Urinary bladder (tissue), 4 donors: ENCODE measurements around the gene SCO1. TPM values are rescaled to one million over a fixed set of nuclear protein-coding genes. Genes with fewer than 3 reads are reported as not detected.
A peak's percentile ranks its signal among the peaks of the same experiment; 100 is the strongest.
"Not testable (repeated sequence)": the region's sequence is repeated elsewhere in the genome, so short reads cannot be mapped to it uniquely, and the experiment has no call there.

ENCODE experiments used
- DNase-seq: peaks from one replicate; pipeline ENCODE4 v3.0.0-alpha.2; 2015; ENCODE audit errors: extremely low spot score
- H3K27ac ChIP-seq: one replicate; pipeline ENCODE4 v1.5.1; 2013; ENCODE audit warnings: low read depth, mild to moderate bottlenecking, moderate library complexity
- H3K36me3 ChIP-seq: one replicate; pipeline ENCODE4 v1.6.1; 2013; ENCODE audit warnings: mild to moderate bottlenecking, moderate library complexity; ENCODE audit not compliant: insufficient read depth
- H3K4me1 ChIP-seq: one replicate; pipeline ENCODE4 v1.6.1; 2013; ENCODE audit warnings: mild to moderate bottlenecking, moderate library complexity; ENCODE audit not compliant: insufficient read depth
- H3K4me3 ChIP-seq: one replicate; pipeline ENCODE4 v1.5.1; 2013; ENCODE audit warnings: low read depth, low read length
- WGBS: extraction: QIAGEN DNeasy Blood & Tissue Kit; methylation state at CpG from one replicate; pipeline ENCODE4 v1.1.7; 2013; 5-methylcytosine and 5-hydroxymethylcytosine counted together
- polyA plus RNA-seq: library from polyadenylated mRNA; stranded (reverse); fragments of 200-250 nt; gene quantifications from one replicate; pipeline ENCODE4 v1.2.3, GENCODE V29; 2013
- total RNA-seq: library from RNA; depleted of rRNA; stranded (reverse); fragments of >200 nt; gene quantifications from one replicate; pipeline ENCODE4 v1.2.3, GENCODE V29; 2014
- donor health status: healthy with polysubstance abuse.
- donor health status: healthy.

Gene SCO1
- total and polyA plus RNA-seq, 2 donors, result 20.5 to 25.1 TPM

DNA sequence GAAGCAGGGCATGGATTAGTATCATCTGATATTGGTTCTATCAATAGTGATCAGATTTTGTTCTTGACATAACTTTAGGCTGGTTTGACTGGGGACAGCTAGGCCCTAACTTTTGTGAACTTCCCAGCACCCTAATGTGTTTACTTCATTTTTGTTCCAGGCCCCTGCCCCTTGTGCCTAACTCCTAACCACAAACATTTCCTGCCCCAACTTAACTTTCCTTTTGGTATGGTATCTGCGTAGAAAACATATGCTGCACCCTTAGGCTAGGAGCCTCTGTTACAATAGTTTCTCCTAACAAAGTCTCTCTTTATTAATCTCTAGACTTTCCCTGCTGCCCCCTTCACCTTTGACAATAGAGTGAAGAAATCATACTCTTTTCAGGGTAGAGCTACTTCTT is 2.5 kb upstream of the SCO1 start:
- H3K27ac ChIP-seq, result no peak overlapping the region
- no peak overlapping the region for H3K4me3 ChIP-seq
- 87% methylated on average over 1 of the region's 1 CpG for WGBS

DNA sequence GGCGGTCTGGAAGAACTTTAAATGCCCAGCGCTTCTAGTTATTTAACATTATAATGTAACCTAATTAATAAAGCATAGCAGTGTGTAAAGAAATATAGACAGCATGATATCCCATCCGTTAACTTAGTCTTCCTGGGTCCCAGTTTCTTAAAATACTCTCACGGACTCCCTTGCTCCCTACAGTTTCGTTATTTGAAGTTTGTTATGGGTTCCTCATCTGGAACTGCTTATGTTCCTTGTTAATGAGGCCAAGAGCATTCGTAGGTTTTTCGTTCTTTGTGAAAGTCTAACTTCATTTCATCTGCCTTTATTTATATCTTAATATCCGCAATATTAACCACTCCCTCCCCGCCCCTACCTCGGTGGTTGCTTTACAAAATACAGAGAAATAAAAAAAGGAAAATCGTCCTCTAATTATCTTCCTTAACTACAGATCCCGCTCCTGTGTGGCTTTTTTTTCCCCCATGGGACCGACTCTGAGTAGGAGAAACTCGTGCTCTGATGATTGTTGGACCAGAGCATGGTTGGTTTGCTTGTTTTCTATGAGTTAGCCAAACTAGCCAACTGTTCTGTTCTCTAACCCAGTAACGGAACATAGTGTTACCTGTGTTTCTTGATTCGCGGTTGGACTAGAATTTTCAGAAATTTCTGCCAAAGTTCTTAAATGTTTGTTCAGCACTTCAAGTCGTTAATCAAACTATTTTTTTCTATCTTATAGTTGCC is 924 bp upstream of the SCO1 start:
- WGBS, result 19% methylated on average over 18 of the region's 18 CpGs
- peak overlapping the region; percentile 84 for H3K27ac ChIP-seq
- H3K4me3 ChIP-seq, result peak overlapping the region; percentile 70
- H3K36me3 ChIP-seq, result no peaks in the 10 kb centered on the region
- H3K4me1 ChIP-seq, result no peaks in the 10 kb centered on the region
- no peak for DNase-seq

More for the DNA sequence above, 2.5 kb upstream of the SCO1 start:
- Histone ChIP-seq H3K36me3 (no peaks in the 10 kb centered on the region), H3K4me1 (no peaks in the 10 kb centered on the region)
- DNase-seq, result no peak

DNA sequence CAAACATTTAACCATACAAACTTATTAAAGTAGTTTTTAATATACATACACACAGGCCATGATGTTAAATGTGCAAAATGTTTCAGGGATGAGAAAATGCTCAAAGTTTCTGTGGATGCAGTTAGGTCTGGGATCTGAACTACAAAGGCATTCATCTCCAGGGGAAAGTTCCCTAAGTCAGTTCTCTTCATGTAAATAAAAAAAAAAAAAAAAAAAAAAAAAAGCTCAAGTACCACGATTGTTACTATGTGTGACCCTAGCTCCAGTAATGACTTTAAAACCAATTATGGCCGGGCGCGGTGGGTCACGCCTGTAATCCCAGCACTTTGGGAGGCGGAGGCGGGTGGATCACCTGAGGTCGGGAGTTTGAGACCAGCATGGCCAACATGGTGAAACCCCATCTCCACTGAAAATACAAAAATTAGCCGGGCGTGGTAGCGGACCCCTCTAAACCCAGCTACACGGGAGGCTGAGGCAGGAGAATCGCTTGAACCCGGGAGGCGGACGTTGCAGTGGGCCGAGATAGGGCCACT is 1.4 kb downstream of the SCO1 start:
- not testable (repeated sequence) for H3K4me3 ChIP-seq

DNA sequence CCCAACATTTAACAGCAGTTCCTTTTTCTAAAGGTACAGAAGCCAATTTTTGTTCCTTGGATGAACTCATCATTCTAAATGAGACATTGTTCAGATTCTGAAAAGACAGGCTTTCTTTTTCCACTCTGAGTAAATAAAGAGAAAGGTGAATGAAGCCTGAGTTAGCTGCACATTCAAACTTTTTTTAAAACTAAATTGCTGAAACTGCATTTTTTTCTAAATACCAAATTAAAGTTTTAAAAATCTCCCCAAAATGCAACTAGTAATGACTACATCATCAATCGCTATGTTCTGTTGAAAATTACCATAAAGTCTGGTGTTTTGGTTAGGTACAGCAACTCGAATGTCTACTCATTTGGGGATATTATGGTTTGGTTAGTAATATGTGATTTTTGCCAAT is 9.8 kb downstream of the SCO1 start:
- Histone ChIP-seq H3K27ac (no peak overlapping the region), H3K4me1 (no peaks in the 10 kb centered on the region), H3K36me3 (no peaks in the 10 kb centered on the region), H3K4me3 (no peak overlapping the region)
- DNase-seq, result no peak
- WGBS, result 88% methylated on average over 2 of the region's 2 CpGs

More for the DNA sequence above, 1.4 kb downstream of the SCO1 start:
- H3K27ac ChIP-seq, DNase-seq, H3K4me1 ChIP-seq, H3K36me3 ChIP-seq: not testable (repeated sequence)
- 87% methylated on average over 17 of the region's 17 CpGs for WGBS

DNA sequence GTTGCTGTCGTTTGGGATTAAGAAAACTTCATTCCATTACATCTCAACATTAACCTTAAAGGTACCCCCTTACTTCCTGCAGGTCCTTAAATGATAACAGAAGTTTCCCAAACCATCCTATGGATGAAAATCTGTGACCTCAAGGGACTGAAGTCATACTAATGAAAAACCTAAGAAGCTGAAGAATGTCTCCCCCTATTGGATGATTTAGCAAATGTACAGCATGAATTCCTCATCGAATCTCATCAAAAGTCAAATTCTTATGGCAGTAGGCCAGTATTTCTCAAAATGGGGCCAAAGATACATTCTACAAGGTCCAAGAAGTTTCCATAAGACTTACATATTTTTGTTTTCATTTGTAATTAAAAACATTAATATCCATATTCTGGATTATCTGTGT is 13.5 kb downstream of the SCO1 start:
- DNase-seq, result no peak
- WGBS, result 53% methylated on average over 2 of the region's 2 CpGs
- H3K36me3 ChIP-seq, result peaks cover 2% of the 10 kb centered on the region

DNA sequence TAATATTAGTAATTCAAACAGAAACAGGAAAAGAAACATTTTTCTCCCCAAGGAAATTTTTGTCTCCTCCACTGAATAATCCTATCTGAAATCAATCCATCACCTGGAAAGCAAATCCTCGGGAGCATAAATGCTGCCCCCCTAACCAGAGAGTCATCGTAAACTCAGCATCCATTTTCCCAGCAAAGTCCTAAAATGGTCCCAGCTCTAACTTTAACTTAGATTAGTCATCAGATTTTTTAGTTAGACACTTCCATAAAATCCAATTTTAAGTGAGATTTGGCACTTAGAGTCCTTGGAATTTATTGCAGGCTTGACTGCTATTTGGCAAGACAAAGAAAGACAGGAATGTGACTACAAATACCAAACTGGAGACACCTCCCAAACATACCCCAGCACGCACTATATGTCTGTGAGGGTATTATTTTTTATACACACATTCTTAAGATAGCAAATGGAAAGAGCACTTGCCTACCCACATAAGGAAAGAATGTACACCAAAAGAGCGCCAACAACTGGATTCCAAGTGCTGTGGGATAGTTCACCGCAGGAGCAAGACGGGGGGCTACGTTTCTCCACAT is 15.4 kb downstream of the SCO1 start:
- Histone ChIP-seq H3K4me3 (no peak overlapping the region), H3K27ac (no peak overlapping the region), H3K36me3 (peaks cover 2% of the 10 kb centered on the region), H3K4me1 (no peaks in the 10 kb centered on the region)
- DNase-seq, result no peak
- 42% methylated on average over 7 of the region's 7 CpGs for WGBS

More for the DNA sequence above, 13.5 kb downstream of the SCO1 start:
- Histone ChIP-seq H3K27ac (no peak overlapping the region), H3K4me1 (no peaks in the 10 kb centered on the region), H3K4me3 (no peak overlapping the region)

DNA sequence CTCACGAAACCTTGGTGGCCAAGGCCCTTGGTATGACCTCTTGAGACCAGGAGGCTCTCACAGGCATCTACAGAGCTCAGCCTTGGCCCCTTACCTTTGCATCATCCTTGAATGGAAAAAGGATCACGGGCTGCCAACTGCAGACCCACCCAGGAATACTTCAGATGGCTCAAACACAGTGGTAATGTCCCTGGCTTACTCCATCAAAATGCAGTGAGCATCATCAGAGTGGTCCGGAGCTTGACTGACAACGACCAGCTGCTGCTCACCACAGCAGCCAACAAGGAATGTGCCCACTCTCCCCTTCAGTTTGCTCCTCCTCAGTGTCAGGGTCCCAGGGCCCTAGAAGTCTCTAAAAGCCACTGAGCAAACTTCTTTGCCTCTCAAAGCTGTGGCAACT is 22.6 kb downstream of the SCO1 start:
- H3K27ac ChIP-seq, result no peak overlapping the region
- no peak overlapping the region for H3K4me3 ChIP-seq
- 92% methylated on average over 4 of the region's 4 CpGs for WGBS
- DNase-seq, result no peak
- H3K36me3 ChIP-seq, result no peaks in the 10 kb centered on the region
- H3K4me1 ChIP-seq, result no peaks in the 10 kb centered on the region

DNA sequence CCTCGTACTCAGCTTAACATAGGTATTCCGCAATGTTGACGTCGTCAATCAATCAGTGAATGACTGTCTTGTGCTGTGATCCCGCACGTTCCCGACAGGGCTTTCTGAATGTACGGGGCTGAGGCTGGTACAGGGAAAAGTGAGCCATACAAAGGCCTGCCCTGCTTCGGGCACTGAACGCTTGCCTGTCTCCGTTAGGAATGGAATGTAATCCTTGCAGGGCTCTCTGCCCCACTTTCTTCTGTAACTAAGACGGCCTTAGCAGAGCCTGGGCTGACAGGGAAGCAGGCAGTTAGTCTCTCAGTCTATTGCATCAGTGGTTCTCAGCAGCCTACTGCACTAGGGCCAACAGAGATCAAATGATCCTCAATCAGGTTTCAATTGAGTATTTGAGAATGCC is 24.0 kb downstream of the SCO1 start:
- Histone ChIP-seq H3K27ac (no peak overlapping the region), H3K36me3 (no peaks in the 10 kb centered on the region)
- 73% methylated on average over 12 of the region's 12 CpGs for WGBS

DNA sequence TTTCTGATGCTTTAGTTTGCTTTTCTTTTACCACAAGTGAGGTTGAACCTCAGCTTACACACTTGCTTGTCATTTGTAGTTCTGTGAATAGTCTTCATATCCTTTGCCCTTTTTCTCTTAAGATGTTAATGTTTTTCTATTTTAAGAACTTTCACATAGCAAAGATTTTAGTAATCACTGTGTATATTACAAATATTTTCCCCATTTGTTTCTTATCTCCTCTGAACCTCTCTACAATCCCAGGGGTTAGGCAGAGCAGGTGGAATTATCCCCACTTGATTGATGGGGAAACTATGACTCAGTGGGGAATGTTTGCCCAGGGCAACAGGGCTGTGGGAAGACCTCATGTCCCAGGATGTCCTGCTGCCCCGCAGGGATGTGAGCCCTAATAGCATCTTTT is 28.6 kb downstream of the SCO1 start:
- WGBS, result 56% methylated on average over 1 of the region's 1 CpG

More for the DNA sequence above, 24.0 kb downstream of the SCO1 start:
- DNase-seq, result no peak
- no peak overlapping the region for H3K4me3 ChIP-seq
- H3K4me1 ChIP-seq, result no peaks in the 10 kb centered on the region

DNA sequence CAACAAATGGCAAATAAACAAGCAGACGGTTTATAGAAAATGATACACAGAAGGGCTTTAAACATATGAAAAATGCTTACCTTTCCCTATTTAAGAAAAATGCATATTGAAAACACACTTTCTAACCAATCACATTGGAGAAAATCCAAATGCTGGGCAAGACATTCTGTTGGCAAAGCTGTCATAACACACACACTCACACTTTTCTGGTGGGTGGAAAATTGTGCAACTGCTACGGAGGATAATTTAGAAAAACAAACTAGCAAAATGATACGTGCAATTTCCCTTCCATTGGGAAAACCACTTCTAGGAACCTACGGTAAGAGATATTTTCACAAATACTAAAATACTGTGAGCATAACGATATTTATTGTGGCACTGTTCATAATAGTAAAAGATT is 30.4 kb downstream of the SCO1 start:
- Histone ChIP-seq H3K4me3 (no peak overlapping the region), H3K36me3 (no peaks in the 10 kb centered on the region), H3K27ac (no peak overlapping the region), H3K4me1 (no peaks in the 10 kb centered on the region)
- WGBS, result 87% methylated on average over 5 of the region's 5 CpGs
- no peak for DNase-seq

More for the DNA sequence above, 28.6 kb downstream of the SCO1 start:
- Histone ChIP-seq H3K4me3 (no peak overlapping the region), H3K4me1 (no peaks in the 10 kb centered on the region), H3K36me3 (no peaks in the 10 kb centered on the region), H3K27ac (no peak overlapping the region)
- DNase-seq, result no peak

DNA sequence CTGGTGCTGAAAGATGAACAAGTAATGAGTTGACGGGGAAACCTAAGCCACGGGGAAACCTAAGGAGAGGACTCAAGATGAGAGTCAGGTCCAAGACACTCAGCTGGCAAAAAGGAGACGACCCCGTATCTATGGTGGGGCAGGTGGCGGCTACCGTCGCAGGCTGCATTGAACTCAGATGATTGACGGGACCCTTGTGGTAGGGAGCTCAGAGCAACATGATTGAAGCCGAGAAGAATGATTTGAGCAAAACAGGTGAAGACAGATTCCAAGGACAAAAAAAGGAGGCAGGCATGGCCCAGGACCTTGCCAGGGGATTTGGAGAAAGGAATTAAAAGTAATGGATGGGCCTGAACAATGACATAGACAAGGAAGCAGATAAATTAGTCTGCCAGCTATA is 32.8 kb downstream of the SCO1 start:
- H3K4me1 ChIP-seq, result no peaks in the 10 kb centered on the region
- peaks cover 2% of the 10 kb centered on the region for H3K36me3 ChIP-seq
- WGBS, result 95% methylated on average over 9 of the region's 9 CpGs
- DNase-seq, result no peak
- H3K27ac ChIP-seq, result no peak overlapping the region
- H3K4me3 ChIP-seq, result no peak overlapping the region

DNA sequence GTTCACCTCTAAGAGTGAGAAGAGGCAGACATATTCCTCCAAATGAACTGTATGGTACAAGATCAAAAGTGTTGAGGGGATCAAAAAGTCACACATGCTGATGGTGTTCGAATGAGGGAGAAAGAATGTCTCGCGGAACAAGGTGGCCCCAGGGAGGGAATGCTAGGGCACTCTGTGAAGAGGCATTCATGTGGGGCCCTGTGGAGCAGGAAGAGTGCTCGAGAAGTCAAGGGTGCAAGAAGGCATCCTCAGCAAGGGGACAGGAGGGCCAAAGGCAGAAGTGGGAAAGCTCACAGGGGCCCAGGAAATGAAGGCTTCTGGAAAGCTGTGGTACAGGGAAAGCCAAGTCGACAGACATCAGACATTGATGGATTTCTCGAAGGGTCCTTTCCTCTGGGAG is 34.1 kb downstream of the SCO1 start:
- no peaks in the 10 kb centered on the region for H3K4me1 ChIP-seq
- 93% methylated on average over 6 of the region's 6 CpGs for WGBS
- H3K27ac ChIP-seq, result no peak overlapping the region
- no peak for DNase-seq
- no peak overlapping the region for H3K4me3 ChIP-seq
- H3K36me3 ChIP-seq, result peaks cover 2% of the 10 kb centered on the region

DNA sequence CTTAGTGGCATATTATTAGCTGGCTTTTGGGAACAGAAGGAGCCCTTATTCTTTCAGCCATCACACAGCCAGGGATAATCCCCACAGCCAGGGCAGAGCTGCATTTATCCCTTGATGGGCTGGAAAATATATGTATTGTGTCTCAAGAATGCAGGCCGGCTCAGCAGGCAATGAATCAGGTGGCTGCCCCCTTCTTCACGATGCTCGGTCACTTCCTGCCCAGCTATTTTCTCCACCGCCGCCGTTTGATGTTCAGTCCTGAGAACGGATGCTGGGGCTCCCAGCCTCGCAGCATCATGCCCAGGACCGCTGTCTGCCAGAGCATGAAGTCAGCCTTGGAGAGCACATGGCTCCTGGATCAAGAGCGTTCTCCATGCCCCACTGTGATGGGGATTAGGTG is 35.9 kb downstream of the SCO1 start:
- H3K4me3 ChIP-seq, result no peak overlapping the region
- H3K27ac ChIP-seq, result no peak overlapping the region
- H3K4me1 ChIP-seq, result no peaks in the 10 kb centered on the region
- DNase-seq, result no peak
- 87% methylated on average over 10 of the region's 10 CpGs for WGBS
- H3K36me3 ChIP-seq, result peaks cover 2% of the 10 kb centered on the region

DNA sequence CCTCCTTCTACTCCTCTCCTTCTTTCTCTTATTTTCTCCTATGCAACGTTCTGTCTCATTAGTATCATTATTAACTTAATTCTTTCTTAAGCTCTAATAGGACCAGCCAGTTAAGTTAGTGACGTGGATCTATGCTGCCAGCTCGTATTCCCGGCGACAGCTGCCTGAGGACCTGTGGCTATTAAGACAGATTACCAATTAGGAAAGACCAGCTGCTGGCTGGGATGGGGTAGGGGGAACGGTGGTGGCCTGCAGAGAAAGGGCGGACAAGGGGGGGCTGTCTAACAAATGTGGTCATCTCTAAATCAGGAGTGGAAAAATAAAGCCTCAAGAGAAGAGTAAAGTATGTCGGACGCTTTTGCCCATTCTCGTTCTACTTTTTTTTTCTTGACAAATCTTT is 39.5 kb downstream of the SCO1 start:
- WGBS, result 78% methylated on average over 10 of the region's 10 CpGs

More for the DNA sequence above, 39.5 kb downstream of the SCO1 start:
- no peak overlapping the region for H3K4me3 ChIP-seq
- H3K27ac ChIP-seq, result no peak overlapping the region
- H3K36me3 ChIP-seq, result peaks cover 2% of the 10 kb centered on the region
- DNase-seq, result no peak
- no peaks in the 10 kb centered on the region for H3K4me1 ChIP-seq
